Measurements from ENCODE around the gene GDPD3.

GDPD3 gene

DNA sequence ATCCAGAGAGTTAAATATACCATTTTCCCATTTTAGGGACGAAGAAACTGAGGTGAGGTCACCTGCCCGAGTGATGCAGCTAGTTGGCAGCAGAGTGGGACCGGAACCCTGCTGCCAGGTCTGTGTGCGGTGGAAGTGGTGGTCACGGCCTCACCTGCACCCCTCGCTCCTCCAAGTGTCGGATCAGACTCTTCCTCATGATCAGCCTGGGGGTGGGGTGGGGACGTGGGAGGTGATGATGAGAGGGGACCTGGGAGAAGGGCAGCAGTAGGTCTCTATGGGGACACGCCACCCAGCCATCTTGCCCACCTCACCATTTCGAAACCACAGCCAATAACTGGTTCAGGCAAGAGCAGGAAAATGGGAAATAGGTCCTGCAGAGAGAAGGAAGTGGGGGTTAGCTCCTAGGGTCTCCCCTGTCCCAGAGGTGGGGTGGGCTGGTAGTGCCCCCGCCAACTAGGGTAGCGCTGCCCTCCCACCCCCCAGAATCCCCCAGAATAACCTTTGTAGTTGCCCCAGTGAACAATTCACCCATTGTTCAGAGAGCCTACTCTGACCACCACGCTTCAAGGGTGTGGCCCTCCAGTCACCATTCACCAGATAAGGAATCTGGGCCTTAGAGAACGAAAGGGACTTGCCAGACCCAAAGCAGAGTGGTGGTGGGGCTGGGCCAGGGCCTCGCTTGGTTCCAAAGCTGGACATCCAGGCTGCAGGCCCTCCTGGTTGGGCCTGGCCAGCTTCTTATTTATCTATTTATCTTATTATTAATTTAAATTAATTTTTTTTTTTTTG is 5.1 kb downstream of the GDPD3 start:
- TF ChIP-seq, protein P1, sequence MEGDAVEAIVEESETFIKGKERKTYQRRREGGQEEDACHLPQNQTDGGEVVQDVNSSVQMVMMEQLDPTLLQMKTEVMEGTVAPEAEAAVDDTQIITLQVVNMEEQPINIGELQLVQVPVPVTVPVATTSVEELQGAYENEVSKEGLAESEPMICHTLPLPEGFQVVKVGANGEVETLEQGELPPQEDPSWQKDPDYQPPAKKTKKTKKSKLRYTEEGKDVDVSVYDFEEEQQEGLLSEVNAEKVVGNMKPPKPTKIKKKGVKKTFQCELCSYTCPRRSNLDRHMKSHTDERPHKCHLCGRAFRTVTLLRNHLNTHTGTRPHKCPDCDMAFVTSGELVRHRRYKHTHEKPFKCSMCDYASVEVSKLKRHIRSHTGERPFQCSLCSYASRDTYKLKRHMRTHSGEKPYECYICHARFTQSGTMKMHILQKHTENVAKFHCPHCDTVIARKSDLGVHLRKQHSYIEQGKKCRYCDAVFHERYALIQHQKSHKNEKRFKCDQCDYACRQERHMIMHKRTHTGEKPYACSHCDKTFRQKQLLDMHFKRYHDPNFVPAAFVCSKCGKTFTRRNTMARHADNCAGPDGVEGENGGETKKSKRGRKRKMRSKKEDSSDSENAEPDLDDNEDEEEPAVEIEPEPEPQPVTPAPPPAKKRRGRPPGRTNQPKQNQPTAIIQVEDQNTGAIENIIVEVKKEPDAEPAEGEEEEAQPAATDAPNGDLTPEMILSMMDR (IDR thresholded peaks at IDR 0.05; ENCODE audit: low read depth, low read length) = no peak

DNA sequence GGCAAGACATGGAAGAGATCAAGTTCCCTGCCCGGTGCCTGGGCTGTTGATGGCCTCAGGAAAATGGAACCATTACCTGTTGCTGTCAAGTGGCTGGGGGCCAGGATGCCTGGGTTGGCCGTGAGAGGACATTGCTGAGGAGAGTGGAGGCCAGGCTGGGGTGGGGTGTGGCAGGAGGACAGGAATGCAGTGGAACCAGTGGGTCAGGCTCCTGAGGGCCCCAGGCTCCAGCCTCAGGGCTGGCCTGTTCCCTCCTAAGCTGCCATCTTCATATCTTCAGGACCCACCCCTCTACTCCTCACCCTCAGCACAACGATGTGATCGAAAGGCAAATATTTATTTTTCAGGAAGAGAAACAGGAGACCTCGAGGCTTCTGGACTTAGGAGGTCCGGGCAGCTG is 8.8 kb downstream of the GDPD3 start:
- TF ChIP-seq, protein P1 (IDR thresholded peaks at IDR 0.05; ENCODE audit: low read depth, low read length) = no peak
- DNase-seq (ENCODE audit: extremely low read depth, low read depth) = no peak

More for the DNA sequence above, 5.1 kb downstream of the GDPD3 start:
- DNase-seq (ENCODE audit: extremely low read depth, low read depth) = no peak

DNA sequence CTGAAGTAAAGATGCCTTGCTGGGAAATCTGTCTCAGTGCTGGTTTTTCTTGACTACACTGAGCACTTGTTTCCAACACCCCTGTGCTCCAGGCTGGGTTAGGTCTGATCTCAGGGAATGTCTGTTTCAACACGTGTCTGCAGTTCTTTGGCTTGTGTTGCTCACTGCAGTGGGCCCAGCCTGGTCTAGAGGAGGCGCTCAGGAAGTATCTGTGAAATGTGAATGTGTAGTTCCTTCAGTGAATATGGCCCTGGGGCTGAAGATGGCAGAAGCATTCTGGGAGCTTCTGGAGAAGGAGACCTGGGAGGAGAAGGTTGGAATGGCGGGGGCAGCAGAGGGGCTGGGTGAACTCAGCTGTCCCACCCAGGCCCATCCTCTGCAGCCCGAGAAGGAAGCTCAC is 9.2 kb downstream of the GDPD3 start:
- DNase-seq (ENCODE audit: extremely low read depth, low read depth) = no peak
- TF ChIP-seq, protein P1 (IDR thresholded peaks at IDR 0.05; ENCODE audit: low read depth, low read length) = no peak

DNA sequence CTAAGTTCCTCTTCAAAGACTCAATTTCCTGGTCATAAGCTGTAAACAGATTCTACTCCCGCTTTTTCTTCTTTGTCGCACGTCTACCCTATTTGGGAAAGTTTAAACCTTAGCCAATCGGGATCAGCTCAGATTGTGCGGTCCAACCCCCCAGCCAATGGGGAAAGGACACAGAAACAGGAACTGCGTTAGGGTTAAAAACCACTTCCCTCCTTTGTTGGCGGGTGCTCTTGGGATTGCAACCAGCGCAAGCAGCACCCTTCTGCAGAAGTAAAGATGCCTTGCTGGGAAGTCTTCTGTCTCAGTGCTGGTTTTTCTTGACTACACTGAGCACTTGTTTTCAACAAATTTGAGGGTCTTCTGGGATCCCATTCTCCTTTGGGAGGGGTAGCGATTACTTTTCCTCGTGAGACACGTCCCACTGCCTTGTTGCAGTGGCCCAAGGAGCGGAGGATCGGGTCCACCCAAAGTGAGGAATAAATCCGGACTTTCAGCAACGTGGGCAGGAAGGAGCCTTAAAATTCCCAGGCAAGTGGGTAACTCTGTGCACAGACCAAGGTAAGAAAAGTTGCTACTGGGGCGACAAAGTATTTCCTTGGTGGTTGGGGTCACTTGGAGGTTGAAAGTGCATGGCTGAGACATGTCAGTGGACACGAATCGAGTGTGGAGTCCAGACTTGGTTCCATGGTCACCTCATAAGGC is 16.3 kb downstream of the GDPD3 start:
- TF ChIP-seq, protein P1 (IDR thresholded peaks at IDR 0.05; ENCODE audit: low read depth, low read length) = no peak
- no peak for DNase-seq (ENCODE audit: extremely low read depth, low read depth)

DNA sequence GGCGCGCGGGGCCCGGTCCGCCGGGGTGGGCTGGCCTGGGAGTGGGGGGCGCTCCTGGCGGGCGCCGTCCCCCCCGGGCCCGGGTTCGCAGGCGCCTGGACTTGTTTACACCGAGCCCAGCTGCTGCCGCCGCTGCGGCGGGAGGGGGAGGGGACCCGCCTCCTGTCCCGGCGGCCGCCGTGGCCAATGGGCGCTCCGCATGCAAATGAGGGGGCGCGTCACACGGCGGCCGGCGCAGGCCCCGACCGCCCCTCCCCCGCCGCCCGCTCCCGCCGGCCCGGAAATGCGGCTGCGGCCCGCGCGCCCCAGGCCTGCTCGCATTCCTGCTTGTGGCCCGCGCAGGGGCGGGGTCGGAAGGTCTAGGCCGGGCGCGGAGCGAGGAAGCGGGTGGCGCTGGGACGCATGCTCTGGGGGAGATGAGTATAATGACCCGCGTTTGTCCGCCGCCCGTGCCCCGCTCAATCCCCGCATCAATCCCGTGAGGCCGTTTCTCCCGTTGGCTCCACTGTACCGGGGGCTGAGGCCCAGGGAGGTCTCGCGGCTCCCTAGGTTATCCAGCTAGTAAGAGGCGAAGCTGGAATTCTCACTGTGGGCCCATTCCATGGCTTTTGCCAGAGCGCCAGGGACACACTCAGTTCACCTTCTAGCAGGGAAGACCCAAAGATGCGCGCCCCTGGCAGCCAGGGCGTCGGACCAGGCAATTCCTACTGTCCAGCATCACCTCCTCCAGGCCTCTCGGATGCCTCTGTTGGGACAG is 17.1 kb downstream of the GDPD3 start, which contains the start of gene YPEL3:
YPEL3 (minus strand) TSS at position 109 of the 757 bp plus-strand sequence. CDS start 731 bp downstream, outside the sequence.
- peak; percentile 78 for DNase-seq (ENCODE audit: extremely low read depth, low read depth)
- TF ChIP-seq, protein P1 (IDR thresholded peaks at IDR 0.05; ENCODE audit: low read depth, low read length) = no peak

DNA sequence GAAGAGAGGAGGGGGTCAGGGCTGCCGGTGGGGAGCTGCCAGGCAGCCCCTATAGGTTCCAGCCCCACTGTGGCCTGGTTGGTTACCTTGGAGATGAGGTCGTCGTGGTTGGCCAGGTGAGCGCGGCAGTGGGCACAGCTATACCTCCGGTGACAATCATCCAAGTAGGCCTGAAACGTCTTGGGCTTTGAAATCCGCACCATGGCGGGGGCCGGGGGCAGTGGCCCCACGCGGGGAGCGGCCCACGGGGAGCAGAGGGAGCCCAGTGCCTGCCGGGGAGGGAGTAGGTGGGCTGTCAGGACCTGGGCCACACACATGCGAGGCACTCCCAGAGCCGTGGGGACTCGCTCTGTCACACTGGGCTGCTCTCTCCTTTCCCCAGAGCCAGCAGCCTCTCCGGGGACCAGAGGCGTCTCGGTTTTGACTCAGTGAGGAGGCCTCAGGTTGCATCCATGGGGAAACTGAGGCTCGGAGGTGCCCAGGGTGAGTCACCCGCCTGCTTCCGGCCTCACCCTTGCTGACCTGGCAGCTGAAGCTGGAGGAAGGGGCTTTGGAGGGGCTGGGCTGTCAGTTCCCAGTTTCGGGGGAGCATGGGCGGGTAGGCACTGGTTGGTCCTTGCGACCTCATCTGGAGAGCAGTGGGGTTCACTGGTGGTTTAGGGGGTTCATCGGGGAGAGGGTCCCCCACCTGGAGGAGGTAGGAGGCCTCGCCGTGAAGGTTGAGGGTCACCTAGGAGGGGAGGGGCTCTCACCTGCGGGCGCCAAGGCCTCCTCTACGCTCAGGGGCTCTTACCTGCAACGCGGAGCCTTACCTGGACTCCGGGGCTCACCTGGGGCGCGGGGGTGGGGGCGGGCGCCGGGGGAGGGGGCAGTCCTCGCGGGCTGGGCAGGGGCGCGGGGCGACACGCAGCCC is 17.9 kb downstream of the GDPD3 start:
- TF ChIP-seq, protein P1 (IDR thresholded peaks at IDR 0.05; ENCODE audit: low read depth, low read length) = no peak
- DNase-seq (ENCODE audit: extremely low read depth, low read depth) = no peak

Data from AG09319 (cell line).